IMR-90 (cell line): Measurements from ENCODE around the gene TIMM13. TPM values are rescaled to one million over a fixed set of nuclear protein-coding genes. Genes with fewer than 3 reads are reported as not detected.

Source experiments
- ATAC-seq: fragments of 200-7000 bp; cut with Tn5 transposase; 2 replicates; pipeline ENCODE4 v1.9.1; 2020; ENCODE audit warnings: low read depth, mild to moderate bottlenecking, moderate library complexity
- BruUV-seq: library from RNA; stranded (reverse); fragments of 400-500 nt; replicated peaks from 2 replicates; lab custom pipeline; 2021; lab: Mats Ljungman, UMichigan
- CTCF ChIA-PET: fragments of 300-600 bp; formaldehyde crosslinking; extraction: SDS; loops from one replicate; lab custom pipeline; 2021; ENCODE audit warnings: antibody characterized with exemption; lab: Yijun Ruan, JAX
- POLR2A ChIA-PET: fragments of 300-600 bp; sonication (Branson Sonifier 250); formaldehyde crosslinking; loops from one replicate; lab custom pipeline; 2022; ENCODE audit warnings: antibody characterized with exemption; ENCODE audit not compliant: unreplicated experiment; lab: Charles Lee
- DNase-seq: peaks from one replicate; pipeline ENCODE4 v3.0.0; 2013
- H2AFZ ChIP-seq: replicated peaks from 2 replicates; pipeline ENCODE3; 2013; ENCODE audit warnings: low read length, mild to moderate bottlenecking; ENCODE audit not compliant: poor library complexity
- H2AK5ac ChIP-seq: 2 replicates; pipeline ENCODE4 v1.6.1; 2013; ENCODE audit warnings: low read depth, low read length, inconsistent platforms
- H2AK9ac ChIP-seq: replicated peaks from 2 replicates; pipeline ENCODE3; 2013; ENCODE audit warnings: mild to moderate bottlenecking, low read depth, low read length, moderate library complexity; ENCODE audit not compliant: poor library complexity
- H2BK120ac ChIP-seq: 2 replicates; pipeline ENCODE4 v1.6.1; 2013; ENCODE audit warnings: low read depth, low read length, inconsistent platforms
- H2BK15ac ChIP-seq: 3 replicates; pipeline ENCODE4 v1.6.1; 2013; ENCODE audit warnings: low read depth, low read length, inconsistent platforms
- H2BK20ac ChIP-seq: 2 replicates; pipeline ENCODE4 v1.6.1; 2013; ENCODE audit warnings: low read depth, mild to moderate bottlenecking, inconsistent platforms, low read length, moderate library complexity
- H2BK5ac ChIP-seq: 2 replicates; pipeline ENCODE4 v1.6.1; 2013; ENCODE audit warnings: mild to moderate bottlenecking, low read depth, low read length, inconsistent platforms; ENCODE audit not compliant: poor library complexity, severe bottlenecking
- H3K14ac ChIP-seq: replicated peaks from 2 replicates; pipeline ENCODE4 v1.6.1; 2013; ENCODE audit warnings: low read depth, low read length, inconsistent platforms
- H3K18ac ChIP-seq: 2 replicates; pipeline ENCODE4 v1.6.1; 2013; ENCODE audit warnings: low read depth, low read length, control low read depth
- H3K23ac ChIP-seq: 2 replicates; pipeline ENCODE4 v1.6.1; 2013; ENCODE audit warnings: low read depth, low read length, inconsistent platforms
- H3K27ac ChIP-seq: 2 replicates; pipeline ENCODE4 v1.5.1; 2013; ENCODE audit warnings: mild to moderate bottlenecking, control low read depth, low read length; ENCODE audit not compliant: insufficient read depth
- H3K27me3 ChIP-seq: 2 replicates; pipeline ENCODE4 v1.6.1; 2013; ENCODE audit warnings: low read length; ENCODE audit not compliant: control insufficient read depth, insufficient read depth
- H3K36me3 ChIP-seq: 2 replicates; pipeline ENCODE4 v1.6.1; 2013; ENCODE audit warnings: low read length, mixed read lengths; ENCODE audit not compliant: control insufficient read depth, insufficient read depth
- H3K4ac ChIP-seq: 2 replicates; pipeline ENCODE4 v1.6.1; 2013; ENCODE audit warnings: low read depth, low read length, inconsistent platforms
- H3K4me1 ChIP-seq: 2 replicates; pipeline ENCODE4 v1.6.1; 2013; ENCODE audit warnings: low read length, mixed read lengths; ENCODE audit not compliant: control insufficient read depth, insufficient read depth
- H3K4me2 ChIP-seq: 2 replicates; pipeline ENCODE4 v1.6.1; 2013; ENCODE audit warnings: low read depth, mild to moderate bottlenecking, control low read depth, low read length, moderate library complexity
- H3K4me3 ChIP-seq: 2 replicates; pipeline ENCODE4 v1.5.1; 2013; ENCODE audit warnings: low read depth, mild to moderate bottlenecking, control low read depth, low read length, moderate library complexity; ENCODE audit not compliant: insufficient read depth
- H3K56ac ChIP-seq: 2 replicates; pipeline ENCODE4 v1.6.1; 2013; ENCODE audit warnings: low read length, inconsistent platforms; ENCODE audit not compliant: insufficient read depth; ENCODE audit errors: extremely low read depth
- H3K79me1 ChIP-seq, 2 experiments: 2 replicates each; pipeline ENCODE4 v1.6.1; 2013; ENCODE audit warnings: low read length in 2 of 2, inconsistent platforms in 1 of 2, low read depth in 1 of 2
- H3K9ac ChIP-seq: 2 replicates; pipeline ENCODE4 v1.6.1; 2013; ENCODE audit warnings: low read depth, low read length, control low read depth
- H3K9me1 ChIP-seq: 2 replicates; pipeline ENCODE4 v1.6.1; 2013; ENCODE audit warnings: low read length, inconsistent platforms; ENCODE audit not compliant: insufficient read depth
- H3K9me3 ChIP-seq: 2 replicates; pipeline ENCODE4 v1.6.1; 2013; ENCODE audit warnings: low read length; ENCODE audit not compliant: control insufficient read depth, insufficient read depth
- H4K20me1 ChIP-seq: 2 replicates; pipeline ENCODE4 v1.6.1; 2013; ENCODE audit warnings: low read length, inconsistent platforms; ENCODE audit not compliant: insufficient read depth
- H4K5ac ChIP-seq: 2 replicates; pipeline ENCODE4 v1.6.1; 2013; ENCODE audit warnings: mild to moderate bottlenecking, low read depth, low read length, control low read depth
- H4K8ac ChIP-seq, 2 experiments: 2 replicates each; pipeline ENCODE4 v1.6.1; 2013; ENCODE audit warnings: low read depth in 2 of 2, low read length in 2 of 2, control low read depth in 1 of 2, inconsistent platforms in 1 of 2
- H4K91ac ChIP-seq: 2 replicates; pipeline ENCODE4 v1.6.1; 2013; ENCODE audit warnings: low read depth, low read length, inconsistent platforms; ENCODE audit not compliant: insufficient read depth
- CHD1 ChIP-seq: IDR thresholded peaks from 2 replicates; pipeline ENCODE4 v1.6.1; 2012; ENCODE audit warnings: low read depth, low read length, improper control_type of control experiment
- CTCF ChIP-seq: conservative IDR thresholded peaks from 2 replicates; pipeline ENCODE4 v1.5.1; 2012; ENCODE audit warnings: mild to moderate bottlenecking, low read depth, low read length, improper control_type of control experiment
- MAFK ChIP-seq: IDR thresholded peaks from 2 replicates; pipeline ENCODE4 v1.6.1; 2012; ENCODE audit warnings: low read depth, low read length, improper control_type of control experiment
- MAZ ChIP-seq: IDR thresholded peaks from 2 replicates; pipeline ENCODE4 v1.6.1; 2012; ENCODE audit warnings: low read depth, mild to moderate bottlenecking, low read length, improper control_type of control experiment, moderate library complexity, borderline replicate concordance
- NFE2L2 ChIP-seq: fragments of 150-350 bp; IDR thresholded peaks from 2 replicates; pipeline ENCODE4 v1.6.1; 2016; ENCODE audit warnings: low read depth, mild to moderate bottlenecking, low read length
- RAD21 ChIP-seq: IDR thresholded peaks from 2 replicates; pipeline ENCODE4 v1.6.1; 2012; ENCODE audit warnings: low read length, improper control_type of control experiment
- WGBS, 2 experiments: methylation state at CpG; one replicate each; pipeline versions ENCODE4 v1.1.5 to v1.1.7; 2013; ENCODE audit warnings: missing lambda C conversion rate in 2 of 2; ENCODE audit not compliant: insufficient read length in 1 of 2; ENCODE audit errors: extremely low coverage in 2 of 2; 5-methylcytosine and 5-hydroxymethylcytosine counted together
- dilution Hi-C: fragments of 300-500 bp; cut with HindIII; formaldehyde crosslinking; loops from one replicate; pipeline ENCODE4 v1.14.3; 2018; ENCODE audit warnings: low sequenced_read_pairs; ENCODE audit not compliant: unreplicated experiment
- in situ Hi-C: fragments of 300-500 bp; cut with MboI; formaldehyde crosslinking; loops from 3 replicates; pipeline ENCODE4 v1.14.3; 2019; ENCODE audit warnings: low sequenced_read_pairs, inconsistent platforms, mixed read lengths
- intact Hi-C: fragments of 100-400 bp; cut with micrococcal nuclease; formaldehyde crosslinking; loops from 2 replicates; pipeline ENCODE4 v1.10.0; 2022
- polyA plus RNA-seq, 3 experiments: library from polyadenylated mRNA; depleted of rRNA; stranded (reverse); fragments of >200 nt; gene quantifications; 2 replicates each; pipeline ENCODE4 v1.2.3, GENCODE V29; 2012; ENCODE audit warnings: low replicate concordance in 1 of 3
- total RNA-seq: library from RNA; depleted of rRNA; stranded (reverse); fragments of >200 nt; gene quantifications from 2 replicates; pipeline ENCODE4 v1.2.3, GENCODE V29; 2012

Gene TIMM13
- total and polyA plus RNA-seq, 2 of the 4 experiments (the other 2 are of a cell fraction): 21.0 to 62.3 TPM

DNA sequence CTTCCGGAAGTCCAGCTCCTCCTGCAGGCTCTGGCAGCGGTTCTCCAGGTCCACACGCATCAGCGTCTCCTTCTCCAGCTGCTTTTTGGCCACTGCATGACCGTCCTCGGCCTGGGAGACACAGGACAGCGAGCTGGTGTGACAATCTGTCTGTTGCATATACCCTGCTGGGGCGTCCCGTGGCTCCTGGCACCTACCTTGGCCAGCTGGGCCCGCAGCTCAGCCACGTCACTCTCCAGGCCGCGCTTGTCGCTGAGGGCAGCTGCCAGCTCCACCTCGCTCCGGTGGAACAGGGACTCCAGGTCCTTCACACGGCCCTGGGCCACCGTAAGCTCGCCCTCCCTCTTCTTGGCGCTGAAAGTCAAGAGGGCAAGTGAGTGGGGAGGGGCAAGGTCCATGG is 10.8 kb upstream of the TIMM13 start:
- dilution Hi-C loops: no loop called here
- CTCF ChIA-PET: no interaction called here

More for the DNA sequence above, 10.8 kb upstream of the TIMM13 start:
- Histone ChIP-seq H4K20me1 (peaks cover 25% of the 10 kb centered on the region; the same call in 1 of the 2 replicates), H3K4me2 (no peak overlapping the region), H3K4ac (no peak overlapping the region), H2BK120ac (no peak overlapping the region), H3K14ac (no peak overlapping the region), H3K9me1 (no peaks in the 10 kb centered on the region; the same call in 1 of the 2 replicates), H3K56ac (no peak overlapping the region), H3K79me1 (peaks cover 20 to 50% of the 10 kb centered on the region in 2 experiments), H3K9me3 (no peaks in the 10 kb centered on the region), H2BK15ac (no peak overlapping the region), H2AK9ac (peak overlapping the region; percentile 16), H2BK5ac (no peak overlapping the region), H3K27ac (no peak overlapping the region), H4K8ac (no peak overlapping the region), H3K18ac (no peak overlapping the region), H2AFZ (no peak overlapping the region), H4K5ac (no peak overlapping the region), H2AK5ac (no peak overlapping the region), H3K9ac (no peak overlapping the region), H3K23ac (no peak overlapping the region), H2BK20ac (no peak overlapping the region), H3K27me3 (no peaks in the 10 kb centered on the region), H3K4me3 (no peak overlapping the region), H4K91ac (no peak overlapping the region), H3K4me1 (no peaks in the 10 kb centered on the region), H3K36me3 (peaks cover 38% of the 10 kb centered on the region)
- ATAC-seq (no peak), DNase-seq (no peak)
- no TSS peak for BruUV-seq
- in situ Hi-C loops: no loop called here
- TF ChIP-seq CTCF (no peak), CHD1 (no peak), MAZ (no peak), MAFK (no peak), RAD21 (no peak), NFE2L2 (no peak)
- POLR2A ChIA-PET: interaction anchor here (0.6 kb wide), 1 partner anchor 185 kb away, joined by 20 read pairs; no protein-coding TSS in a partner anchor
- 97% methylated on average over 13 of the region's 20 CpGs; no CpG with 5 or more reads in 1 of the 2 experiments for WGBS, 2 experiments
- intact Hi-C loops: no loop called here
